PC-3 (cell line): ENCODE data around the gene SYK. TPM values are rescaled to one million over a fixed set of nuclear protein-coding genes. Genes with fewer than 3 reads are reported as not detected.

Experiments used
- ATAC-seq: fragments of 200-7000 bp; cut with Tn5 transposase; 2 replicates; pipeline ENCODE4 v1.9.1; 2020; ENCODE audit warnings: mild to moderate bottlenecking, moderate library complexity
- BruUV-seq: library from RNA; stranded (reverse); fragments of 400-500 nt; replicated peaks from 2 replicates; lab custom pipeline; 2021; lab: Mats Ljungman, UMichigan
- CTCF ChIA-PET: fragments of 300-600 bp; sonication (Branson Sonifier 250); formaldehyde crosslinking; loops from one replicate; lab custom pipeline; 2022; ENCODE audit warnings: antibody characterized with exemption; lab: Charles Lee
- POLR2A ChIA-PET: fragments of 300-600 bp; sonication (Branson Sonifier 250); formaldehyde crosslinking; loops from one replicate; lab custom pipeline; 2022; ENCODE audit warnings: antibody characterized with exemption; ENCODE audit not compliant: unreplicated experiment; lab: Charles Lee
- DNase-seq: peaks from one replicate; pipeline ENCODE4 v3.0.0-alpha.2; 2015
- H2AFZ ChIP-seq: fragments of 300-600 bp; sonication (generic); 2 replicates; pipeline ENCODE4 v1.6.0; 2016; ENCODE audit warnings: antibody characterized with exemption, low read length
- H3F3A ChIP-seq: fragments of 300-600 bp; sonication (generic); one replicate; pipeline ENCODE4 v1.6.0; 2017; ENCODE audit warnings: antibody characterized with exemption, low read length, control low read depth, mild to moderate bottlenecking; ENCODE audit not compliant: unreplicated experiment
- H3K27ac ChIP-seq: fragments of 300-600 bp; sonication (generic); 2 replicates; pipeline ENCODE4 v1.5.1; 2016; ENCODE audit warnings: mild to moderate bottlenecking, low read length
- H3K27me3 ChIP-seq: fragments of 300-600 bp; sonication (generic); 2 replicates; pipeline ENCODE4 v1.6.1; 2016; ENCODE audit warnings: low read length, mixed read lengths
- H3K36me3 ChIP-seq: fragments of 300-600 bp; sonication (generic); 2 replicates; pipeline ENCODE4 v1.6.1; 2016; ENCODE audit warnings: low read depth, mixed run types, low read length, mixed read lengths
- H3K4me1 ChIP-seq: fragments of 300-600 bp; sonication (generic); 2 replicates; pipeline ENCODE4 v1.5.1; 2016; ENCODE audit warnings: low read length; ENCODE audit not compliant: insufficient read depth
- H3K4me2 ChIP-seq: fragments of 300-600 bp; sonication (generic); 2 replicates; pipeline ENCODE4 v1.6.0; 2016; ENCODE audit warnings: low read length
- H3K4me3 ChIP-seq: fragments of 300-600 bp; sonication (generic); 2 replicates; pipeline ENCODE4 v1.5.1; 2016; ENCODE audit warnings: mild to moderate bottlenecking, low read length, mixed read lengths
- H3K79me2 ChIP-seq: fragments of 300-600 bp; sonication (generic); 2 replicates; pipeline ENCODE4 v1.6.1; 2017; ENCODE audit warnings: low read length, mixed read lengths
- H3K9ac ChIP-seq: fragments of 300-600 bp; sonication (generic); 2 replicates; pipeline ENCODE4 v1.6.0; 2016; ENCODE audit warnings: mild to moderate bottlenecking, low read length
- H3K9me2 ChIP-seq: fragments of 300-600 bp; sonication (generic); replicated peaks from 2 replicates; pipeline ENCODE4 v1.6.1; 2016; ENCODE audit warnings: mixed run types, low read length, mixed read lengths
- H3K9me3 ChIP-seq: fragments of 300-600 bp; sonication (generic); 2 replicates; pipeline ENCODE4 v1.6.1; 2016; ENCODE audit warnings: low read length, mixed read lengths
- H4K20me1 ChIP-seq: fragments of 300-600 bp; sonication (generic); 2 replicates; pipeline ENCODE4 v1.6.1; 2016; ENCODE audit warnings: low read length, mixed read lengths
- CTCF ChIP-seq: fragments of 300-600 bp; sonication (generic); conservative IDR thresholded peaks from 2 replicates; pipeline ENCODE4 v1.5.1; 2017; ENCODE audit warnings: antibody characterized with exemption, low read depth, mild to moderate bottlenecking, low read length
- EZH2 ChIP-seq: fragments of 300-600 bp; sonication (generic); IDR thresholded peaks from one replicate; pipeline ENCODE4 v1.6.1; 2017; ENCODE audit warnings: antibody characterized with exemption, mild to moderate bottlenecking, low read length; ENCODE audit not compliant: unreplicated experiment
- EZH2phosphoT487 ChIP-seq: fragments of 300-600 bp; sonication (generic); IDR thresholded peaks from 2 replicates; pipeline ENCODE4 v1.6.1; 2018; ENCODE audit warnings: mild to moderate bottlenecking, antibody characterized with exemption, low read length, borderline replicate concordance
- intact Hi-C: fragments of 100-400 bp; cut with micrococcal nuclease; formaldehyde crosslinking; loops from 2 replicates; pipeline ENCODE4 v1.9.0; 2023
- total RNA-seq: library from RNA; depleted of rRNA; stranded (reverse); fragments of >200 nt; gene quantifications from 2 replicates; pipeline ENCODE4 v1.2.3, GENCODE V29; 2014

SYK gene
- total RNA-seq, 1 experiment from 2014 or later, result 12.9 TPM

- BruUV-seq, result no TSS peak
- POLR2A ChIA-PET, result no interaction called here
- no peak overlapping the region for H3K4me2 ChIP-seq
- H3K27me3 ChIP-seq, result no peaks in the 10 kb centered on the region
- no peak for DNase-seq
- no peak overlapping the region for H3K9ac ChIP-seq
- no peak overlapping the region for H3K4me3 ChIP-seq
- H3K4me1 ChIP-seq, result peaks cover 13% of the 10 kb centered on the region
- H3K9me3 ChIP-seq, result no peaks in the 10 kb centered on the region
- CTCF ChIA-PET, result no interaction called here
- H4K20me1 ChIP-seq, result no peaks in the 10 kb centered on the region
- no peak for ATAC-seq
- no peaks in the 10 kb centered on the region for H3K79me2 ChIP-seq
- H2AFZ ChIP-seq, result no peak overlapping the region
- H3K27ac ChIP-seq, result no peak overlapping the region
- H3K36me3 ChIP-seq, result no peaks in the 10 kb centered on the region
- no peaks in the 10 kb centered on the region for H3F3A ChIP-seq
- TF ChIP-seq EZH2phosphoT487, result no peak
- TF ChIP-seq CTCF, result no peak
- intact Hi-C loops, result no loop called here
- no peaks in the 10 kb centered on the region for H3K9me2 ChIP-seq
Observed at GRCh38 chr9:90814355-90814754, 12.7 kb downstream of the SYK start.

GRCh38 chr9:90815183-90815943, 13.7 kb downstream of the SYK start:
- no peaks in the 10 kb centered on the region for H3K9me2 ChIP-seq
- no peaks in the 10 kb centered on the region for H3K9me3 ChIP-seq
- no peak for ATAC-seq
- H3K9ac ChIP-seq, result no peak overlapping the region
- TF ChIP-seq EZH2phosphoT487, result no peak
- TF ChIP-seq CTCF, result no peak
- TF ChIP-seq EZH2, result no peak
- H2AFZ ChIP-seq, result no peak overlapping the region
- no peaks in the 10 kb centered on the region for H3K36me3 ChIP-seq
- H3K27me3 ChIP-seq, result no peaks in the 10 kb centered on the region
- ChIA-PET CTCF (no interaction called here), POLR2A (interaction anchor here (0.6 kb wide), 1 partner anchor 23 kb away, joined by 4 read pairs; no protein-coding TSS in a partner anchor)
- H3K27ac ChIP-seq, result no peak overlapping the region
- peaks cover 13% of the 10 kb centered on the region for H3K4me1 ChIP-seq
- no TSS peak for BruUV-seq
- DNase-seq, result no peak
- intact Hi-C loops, result no loop called here
- no peaks in the 10 kb centered on the region for H3K79me2 ChIP-seq
- H3K4me2 ChIP-seq, result no peak overlapping the region
- H3K4me3 ChIP-seq, result no peak overlapping the region
- H3F3A ChIP-seq, result no peaks in the 10 kb centered on the region
- no peaks in the 10 kb centered on the region for H4K20me1 ChIP-seq

GRCh38 chr9:90815944-90816357, 14.3 kb downstream of the SYK start:
- Histone ChIP-seq H3K9me2 (no peaks in the 10 kb centered on the region), H3K9ac (no peak overlapping the region), H4K20me1 (no peaks in the 10 kb centered on the region), H3K9me3 (no peaks in the 10 kb centered on the region), H3K4me2 (no peak overlapping the region), H3K36me3 (no peaks in the 10 kb centered on the region), H2AFZ (no peak overlapping the region), H3K27ac (no peak overlapping the region), H3K79me2 (no peaks in the 10 kb centered on the region), H3K4me1 (peaks cover 10% of the 10 kb centered on the region), H3K4me3 (no peak overlapping the region), H3F3A (no peaks in the 10 kb centered on the region), H3K27me3 (no peaks in the 10 kb centered on the region)
- no TSS peak for BruUV-seq
- POLR2A ChIA-PET, result interaction anchor here (0.6 kb wide), 2 partner anchors 24 to 52 kb away, joined by 4 to 5 read pairs; no protein-coding TSS in a partner anchor
- no peak for DNase-seq
- CTCF ChIA-PET, result no interaction called here
- TF ChIP-seq EZH2phosphoT487 (no peak), EZH2 (no peak), CTCF (no peak)
- no peak for ATAC-seq
- intact Hi-C loops, result no loop called here
